H1 (cell line): ENCODE data around the gene MRM2. TPM values are rescaled to one million over a fixed set of nuclear protein-coding genes. Genes with fewer than 3 reads are reported as not detected.
A peak's percentile ranks its signal among the peaks of the same experiment; 100 is the strongest.

ENCODE experiments used
- CTCF ChIA-PET: fragments of 300-600 bp; sonication (Branson Sonifier 250); formaldehyde crosslinking; loops from one replicate; lab custom pipeline; 2021; ENCODE audit not compliant: partially characterized antibody; lab: Charles Lee
- POLR2A ChIA-PET: fragments of 300-600 bp; sonication (Branson Sonifier 250); formaldehyde crosslinking; loops from one replicate; lab custom pipeline; 2021; ENCODE audit warnings: inconsistent platforms; ENCODE audit not compliant: partially characterized antibody; lab: Charles Lee
- DNase-seq, 2 experiments: peaks; one replicate each; pipeline versions ENCODE4 v3.0.0 to v3.0.0-alpha.2; 2010 to 2022; ENCODE audit warnings: low spot score in 2 of 2, low read depth in 1 of 2, mixed read lengths in 1 of 2
- FAIRE-seq: peaks from 2 replicates; lab custom pipeline; 2011; peaks lifted over from hg19 to GRCh38; lab: Jason Lieb, UNC
- H2AFZ ChIP-seq: 2 replicates; pipeline ENCODE4 v1.8.1; 2012; ENCODE audit warnings: low read length, inconsistent platforms
- H2AK5ac ChIP-seq: 2 replicates; pipeline ENCODE4 v1.6.1; 2013; ENCODE audit warnings: low read depth, low read length
- H2BK120ac ChIP-seq: replicated peaks from 2 replicates; pipeline ENCODE3; 2013; ENCODE audit warnings: low read depth, low read length, inconsistent platforms
- H2BK12ac ChIP-seq: 2 replicates; pipeline ENCODE4 v1.6.1; 2013; ENCODE audit warnings: low read depth, low read length
- H2BK15ac ChIP-seq: 2 replicates; pipeline ENCODE4 v1.6.1; 2013; ENCODE audit warnings: low read length
- H2BK20ac ChIP-seq: 2 replicates; pipeline ENCODE4 v1.6.1; 2013; ENCODE audit warnings: low read length
- H2BK5ac ChIP-seq: 2 replicates; pipeline ENCODE4 v1.6.1; 2013; ENCODE audit warnings: low read depth, low read length
- H3K14ac ChIP-seq: 2 replicates; pipeline ENCODE4 v1.6.1; 2013; ENCODE audit warnings: inconsistent platforms; ENCODE audit not compliant: insufficient read length
- H3K18ac ChIP-seq: 2 replicates; pipeline ENCODE4 v1.6.1; 2013; ENCODE audit warnings: low read length; ENCODE audit errors: extremely low read depth
- H3K23ac ChIP-seq: 2 replicates; pipeline ENCODE4 v1.6.1; 2013; ENCODE audit warnings: inconsistent platforms; ENCODE audit not compliant: insufficient read length
- H3K23me2 ChIP-seq: 2 replicates; pipeline ENCODE4 v1.6.1; 2013; ENCODE audit warnings: low read depth, low read length
- H3K27ac ChIP-seq: 2 replicates; pipeline ENCODE4 v1.6.1; 2011; ENCODE audit warnings: low read depth, low read length, inconsistent platforms
- H3K27me3 ChIP-seq, 4 experiments: replicated peaks in 1 of 4; 1 replicate in 1 of 4; 2 replicates in 3 of 4; pipeline versions ENCODE4 v1.6.1 to v1.8.1; 2011 to 2013; ENCODE audit warnings: low read length in 3 of 4, mild to moderate bottlenecking in 3 of 4, inconsistent platforms in 2 of 4, mixed read lengths in 2 of 4, moderate library complexity in 1 of 4; ENCODE audit not compliant: control insufficient read depth in 3 of 4, insufficient read depth in 3 of 4; ENCODE audit errors: extremely low read depth in 1 of 4
- H3K36me3 ChIP-seq, 4 experiments: 2 replicates each; pipeline versions ENCODE4 v1.6.1 to v1.8.1; 2011 to 2013; ENCODE audit warnings: mild to moderate bottlenecking in 4 of 4, low read length in 3 of 4, moderate library complexity in 2 of 4, control low read depth in 1 of 4, inconsistent platforms in 1 of 4; ENCODE audit not compliant: insufficient read depth in 4 of 4, control insufficient read depth in 2 of 4
- H3K4ac ChIP-seq: replicated peaks from 2 replicates; pipeline ENCODE3; 2013; ENCODE audit warnings: low read length, low read depth, mixed read lengths, inconsistent platforms; ENCODE audit not compliant: insufficient read length
- H3K4me1 ChIP-seq, 4 experiments: replicated peaks in 1 of 4; 1 replicate in 1 of 4; 2 replicates in 3 of 4; pipeline versions ENCODE4 v1.6.1 to v1.8.1; 2011 to 2013; ENCODE audit warnings: low read length in 3 of 4, inconsistent platforms in 2 of 4, mixed read lengths in 1 of 4; ENCODE audit not compliant: insufficient read depth in 4 of 4, control insufficient read depth in 3 of 4
- H3K4me2 ChIP-seq, 2 experiments: 2 replicates each; pipeline versions ENCODE4 v1.6.1 to v1.8.1; 2011 to 2013; ENCODE audit warnings: low read depth in 2 of 2, low read length in 2 of 2, control low read depth in 1 of 2, inconsistent platforms in 1 of 2, mild to moderate bottlenecking in 1 of 2; ENCODE audit not compliant: insufficient read depth in 1 of 2
- H3K4me3 ChIP-seq, 4 experiments: fragments of 200-600, 300-600 bp in 1 of 4; sonication (generic), shearing (Covaris generic), sonication (Bioruptor Twin) in 1 of 4; 2 replicates each; pipeline versions ENCODE4 v1.5.1 to v1.8.1; 2011 to 2016; ENCODE audit warnings: low read length in 4 of 4, low read depth in 3 of 4, control low read depth in 2 of 4, inconsistent platforms in 2 of 4, mild to moderate bottlenecking in 2 of 4, mixed read lengths in 1 of 4, moderate library complexity in 1 of 4; ENCODE audit not compliant: insufficient read depth in 2 of 4; ENCODE audit errors: extremely low read depth in 1 of 4
- H3K56ac ChIP-seq: replicated peaks from 2 replicates; pipeline ENCODE3; 2013; ENCODE audit warnings: low read depth, mild to moderate bottlenecking, mixed read lengths, low read length, inconsistent platforms; ENCODE audit not compliant: insufficient read length
- H3K79me1 ChIP-seq: 2 replicates; pipeline ENCODE4 v1.6.1; 2013; ENCODE audit warnings: low read depth, low read length, control low read depth
- H3K79me2 ChIP-seq, 2 experiments: 2 replicates each; pipeline versions ENCODE4 v1.6.1 to v1.8.1; 2012 to 2013; ENCODE audit warnings: low read length in 2 of 2, mild to moderate bottlenecking in 2 of 2, inconsistent platforms in 1 of 2; ENCODE audit not compliant: insufficient read depth in 2 of 2, control insufficient read depth in 1 of 2
- H3K9ac ChIP-seq, 4 experiments: replicated peaks in 1 of 4; 1 replicate in 1 of 4; 2 replicates in 3 of 4; pipeline versions ENCODE4 v1.6.1 to v1.8.1; 2011 to 2013; ENCODE audit warnings: low read depth in 3 of 4, low read length in 3 of 4, control low read depth in 2 of 4, mild to moderate bottlenecking in 2 of 4, moderate library complexity in 2 of 4, inconsistent platforms in 1 of 4; ENCODE audit errors: extremely low read depth in 1 of 4
- H3K9me3 ChIP-seq, 2 experiments: 2 replicates each; pipeline versions ENCODE4 v1.6.1 to v1.8.1; 2012 to 2013; ENCODE audit warnings: mild to moderate bottlenecking in 2 of 2, moderate library complexity in 2 of 2, control low read depth in 1 of 2, inconsistent platforms in 1 of 2, low read depth in 1 of 2, low read length in 1 of 2, mixed read lengths in 1 of 2; ENCODE audit not compliant: insufficient read depth in 2 of 2
- H4K20me1 ChIP-seq, 2 experiments: replicated peaks in 1 of 2; 2 replicates each; pipeline versions ENCODE3 to v1.8.1; 2011 to 2013; ENCODE audit warnings: inconsistent platforms in 2 of 2, low read length in 2 of 2, mild to moderate bottlenecking in 1 of 2; ENCODE audit not compliant: insufficient read depth in 2 of 2, control insufficient read depth in 1 of 2
- H4K5ac ChIP-seq: 2 replicates; pipeline ENCODE4 v1.6.1; 2013; ENCODE audit warnings: low read length, low read depth, mixed read lengths, inconsistent platforms; ENCODE audit not compliant: insufficient read length
- H4K8ac ChIP-seq: 2 replicates; pipeline ENCODE4 v1.8.0; 2013; ENCODE audit warnings: mild to moderate bottlenecking, moderate library complexity, low read length, inconsistent platforms; ENCODE audit not compliant: insufficient read depth; ENCODE audit errors: extremely low read depth
- H4K91ac ChIP-seq: replicated peaks from 2 replicates; pipeline ENCODE3; 2013; ENCODE audit warnings: low read length, mixed read lengths, inconsistent platforms; ENCODE audit not compliant: insufficient read length
- ASH2L ChIP-seq: fragments of 200-600, 300-600 bp; sonication (generic); IDR thresholded peaks from one replicate; pipeline ENCODE4 v1.7.1; 2017; ENCODE audit warnings: low read length
- ATF3 ChIP-seq: IDR thresholded peaks from 2 replicates; pipeline ENCODE4 v1.6.1; 2011; ENCODE audit warnings: low read depth, mild to moderate bottlenecking, low read length; ENCODE audit not compliant: insufficient read depth
- E2F6 ChIP-seq: IDR thresholded peaks from 2 replicates; pipeline ENCODE4 v1.6.1; 2012; ENCODE audit warnings: inconsistent platforms
- GABPA ChIP-seq: IDR thresholded peaks from 2 replicates; pipeline ENCODE4 v1.6.1; 2011; ENCODE audit warnings: mild to moderate bottlenecking, low read length, moderate library complexity, borderline replicate concordance; ENCODE audit not compliant: insufficient read depth
- NANOG ChIP-seq: IDR thresholded peaks from 2 replicates; pipeline ENCODE4 v1.6.1; 2011; ENCODE audit warnings: low read length, low read depth, mild to moderate bottlenecking, inconsistent platforms; ENCODE audit not compliant: insufficient read depth, poor library complexity, severe bottlenecking
- PHF8 ChIP-seq: fragments of 200-600 bp; sonication (generic); conservative IDR thresholded peaks from 2 replicates; pipeline ENCODE4 v1.7.1; 2012; ENCODE audit warnings: low read depth, mild to moderate bottlenecking, inconsistent platforms, low read length, moderate library complexity
- POLR2A ChIP-seq, 2 experiments: IDR thresholded peaks; 1 replicate in 1 of 2; 2 replicates in 1 of 2; pipeline ENCODE4 v1.6.1; 2011; ENCODE audit warnings: low read depth in 2 of 2, low read length in 2 of 2, mild to moderate bottlenecking in 2 of 2; ENCODE audit errors: control extremely low read depth in 1 of 2
- POLR2AphosphoS5 ChIP-seq: IDR thresholded peaks from 2 replicates; pipeline ENCODE4 v1.6.1; 2011; ENCODE audit warnings: low read depth, low read length
- SP4 ChIP-seq: IDR thresholded peaks from 2 replicates; pipeline ENCODE4 v1.6.1; 2012; ENCODE audit warnings: low read length, inconsistent platforms
- USF2 ChIP-seq: IDR thresholded peaks from 2 replicates; pipeline ENCODE4 v1.6.1; 2011; ENCODE audit warnings: low read length, improper control_type of control experiment
- WGBS, 2 experiments: shearing (Covaris generic) in 1 of 2; methylation state at CpG; one replicate each; pipeline versions ENCODE4 v1.1.6 to v1.1.7; 2013 to 2015; ENCODE audit warnings: low lambda C conversion rate in 2 of 2, mixed read lengths in 2 of 2, inconsistent platforms in 1 of 2, low coverage in 1 of 2, missing lambda C conversion rate in 1 of 2; ENCODE audit not compliant: insufficient replicate concordance in 2 of 2, insufficient coverage in 1 of 2, insufficient read length in 1 of 2; ENCODE audit errors: extremely low coverage in 1 of 2, missing lambda C conversion rate in 1 of 2; 5-methylcytosine and 5-hydroxymethylcytosine counted together
- polyA plus RNA-seq, 7 experiments: library from polyadenylated mRNA; depleted of rRNA in 3 of 7; stranded (reverse) in 5 of 7; unstranded in 2 of 7; fragments of >200 nt in 5 of 7; fragments of 200-250 nt in 2 of 7; gene quantifications; 1 replicate in 5 of 7; 2 replicates in 1 of 7; 4 replicates in 1 of 7; pipeline versions ENCODE4 v1.2.1 to v1.2.3, GENCODE V29; 2011 to 2013; ENCODE audit warnings: missing spikeins in 2 of 7, mixed read lengths in 2 of 7
- total RNA-seq: library from RNA; stranded (reverse); fragmentation: NEBNext Ultra II Directional; extraction: Animal tissue kit (Norgen Biotek cat#: 25700); gene quantifications from 2 replicates; pipeline ENCODE4 v1.2.1, GENCODE V29; 2021

Gene MRM2
- total and polyA plus RNA-seq, 2 of the 8 experiments (the other 6 are each of a cell fraction or from before 2014, with no cell fraction given) = 17.2 to 38.6 TPM

DNA sequence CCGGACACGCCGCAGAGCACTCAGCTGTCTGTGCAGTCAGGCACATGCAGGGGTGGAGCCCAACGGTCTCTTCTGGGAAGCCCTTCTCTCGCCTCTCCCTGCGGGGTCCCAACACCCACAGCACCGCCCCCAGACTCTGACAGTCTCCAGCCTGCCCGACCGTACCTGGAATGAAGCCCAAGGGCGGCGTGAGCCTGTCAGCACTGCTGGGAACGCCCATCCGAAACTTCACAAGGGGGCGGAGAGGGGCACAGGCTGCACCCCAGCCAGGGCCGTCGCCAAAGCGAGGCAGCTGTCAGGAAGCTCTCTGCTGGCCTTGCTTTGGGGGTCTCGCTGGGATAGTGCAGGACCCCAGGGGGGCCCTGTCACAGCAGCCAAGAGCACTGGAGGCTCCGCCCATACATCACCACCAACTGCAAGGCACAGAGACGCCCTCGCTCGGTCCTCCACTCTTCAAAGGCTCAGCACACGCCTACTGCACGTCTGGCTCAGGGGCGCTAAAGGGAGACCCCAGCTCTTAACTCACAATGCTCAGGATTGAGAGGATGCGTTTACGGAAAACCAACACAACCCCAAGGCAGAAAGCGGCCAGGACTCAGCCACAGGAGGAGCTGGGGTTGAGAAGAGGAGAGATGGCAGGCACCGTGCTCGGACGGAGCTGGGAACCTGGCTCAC is 40.2 kb downstream of the MRM2 start:
- Histone ChIP-seq H2BK5ac (no peak overlapping the region), H2AFZ (no peak overlapping the region), H3K4ac (no peak overlapping the region), H2BK12ac (no peak overlapping the region), H3K4me3 (no peak overlapping the region), H3K79me2 (peaks cover 0 to 3% of the 10 kb centered on the region in 2 experiments; a peak in 1 of 4 replicates), H2BK15ac (no peak overlapping the region), H3K27me3 (no peaks in the 10 kb centered on the region), H3K79me1 (peaks cover 4% of the 10 kb centered on the region), H3K9me3 (no peaks in the 10 kb centered on the region; a peak in 1 of 4 replicates), H4K8ac (peak overlapping the region; percentile 3; the same call in 1 of the 2 replicates), H3K56ac (no peak overlapping the region), H3K23ac (no peak overlapping the region), H2BK20ac (no peak overlapping the region), H2AK5ac (no peak overlapping the region), H3K27ac (no peak overlapping the region), H3K18ac (no peak overlapping the region), H3K23me2 (no peaks in the 10 kb centered on the region), H3K4me1 (no peaks in the 10 kb centered on the region), H2BK120ac (no peak overlapping the region), H4K20me1 (peaks cover 9 to 18% of the 10 kb centered on the region in 2 experiments), H3K9ac (no peak overlapping the region), H3K36me3 (peaks cover 3 to 13% (median 7%) of the 10 kb centered on the region in 4 experiments; a peak in 6 of 8 replicates), H3K4me2 (no peak overlapping the region), H4K91ac (no peak overlapping the region), H4K5ac (no peak overlapping the region), H3K14ac (no peak overlapping the region)
- ChIA-PET POLR2A (interaction anchor here (0.6 to 1.2 kb wide), 4 partner anchors 11 to 48 kb away, joined by 3 to 4 read pairs (median 3); partner anchors contain the start of gene MAD1L1), CTCF (interaction anchor here (0.8 to 2.6 kb wide), 7 partner anchors 10 to 632 kb away, joined by 3 to 8 read pairs (median 3); partner anchors contain the start of gene PSMG3)
- 91% methylated on average over 28 of the region's 31 CpGs; no CpG with 5 or more reads in 1 of the 2 experiments for WGBS, 2 experiments
- no peak for FAIRE-seq
- no peak for DNase-seq
- no peak for TF ChIP-seq ASH2L
- no peak for TF ChIP-seq GABPA
- no peak for TF ChIP-seq SP4
- no peak for TF ChIP-seq ATF3
- no peak for TF ChIP-seq PHF8
- TF ChIP-seq E2F6 = no peak
- no peak for TF ChIP-seq POLR2AphosphoS5
- TF ChIP-seq POLR2A (IDR thresholded peaks at IDR 0.05; ENCODE audit: control extremely low read depth in 1 of 2, low read depth in 2 of 2, low read length in 2 of 2) = no peak
- no peak for TF ChIP-seq NANOG
- no peak for TF ChIP-seq USF2
